Stimulated activated CD8-positive, alpha-beta memory T cell treated with anti-CD3 and anti-CD28 coated beads, Interleukin-15, amount 100 ng/mL, for 4 hours (primary cell): ENCODE measurements around the gene CAB39L.
"Not testable (repeated sequence)": the region's sequence is repeated elsewhere in the genome, so short reads cannot be mapped to it uniquely, and the experiment has no call there.

ENCODE experiments used
- DNase-seq, 2 donors: peaks; one replicate each; pipeline ENCODE4 v3.0.0-alpha.2; 2020; ENCODE audit warnings: low read depth in 2 of 2

The CAB39L gene

GRCh38 chr13:49346460-49346859, 97.4 kb downstream of the CAB39L start:
- no peak for DNase-seq

- DNase-seq = no peak
Observed at GRCh38 chr13:49343731-49344130, 100.1 kb downstream of the CAB39L start.

GRCh38 chr13:49343255-49343654, 100.6 kb downstream of the CAB39L start:
- DNase-seq = no peak

- DNase-seq = no peak
Observed at GRCh38 chr13:49342454-49342853, 101.4 kb downstream of the CAB39L start.

GRCh38 chr13:49341941-49342340, 101.9 kb downstream of the CAB39L start:
- no peak for DNase-seq

GRCh38 chr13:49341517-49341916, 102.3 kb downstream of the CAB39L start:
- no peak for DNase-seq

- no peak for DNase-seq
Observed at GRCh38 chr13:49340161-49340560, 103.7 kb downstream of the CAB39L start.

- no peak for DNase-seq
Observed at GRCh38 chr13:49336655-49337054, 107.2 kb downstream of the CAB39L start.

- DNase-seq = no peak
Observed at GRCh38 chr13:49330546-49330864, 113.4 kb downstream of the CAB39L start.

- DNase-seq = no peak
Observed at GRCh38 chr13:49329831-49330545, 113.9 kb downstream of the CAB39L start.

GRCh38 chr13:49327145-49327544, 116.7 kb downstream of the CAB39L start:
- not testable (repeated sequence) for DNase-seq

GRCh38 chr13:49326222-49326917, 117.5 kb downstream of the CAB39L start:
- DNase-seq = no peak

GRCh38 chr13:49323344-49323743, 120.5 kb downstream of the CAB39L start:
- no peak for DNase-seq

- DNase-seq = no peak
Observed at GRCh38 chr13:49322702-49323101, 121.2 kb downstream of the CAB39L start.

- DNase-seq = no peak
Observed at GRCh38 chr13:49320975-49321374, 122.9 kb downstream of the CAB39L start.

- DNase-seq = no peak
Observed at GRCh38 chr13:49319951-49320350, 123.9 kb downstream of the CAB39L start.

GRCh38 chr13:49319551-49319950, 124.3 kb downstream of the CAB39L start:
- DNase-seq = no peak

GRCh38 chr13:49315756-49316482, 127.9 kb downstream of the CAB39L start:
- no peak for DNase-seq

GRCh38 chr13:49315036-49315565, 128.8 kb downstream of the CAB39L start:
- DNase-seq = no peak

- no peak for DNase-seq
Observed at GRCh38 chr13:49314344-49314882, 129.5 kb downstream of the CAB39L start.

- no peak for DNase-seq
Observed at GRCh38 chr13:49311816-49312215, 132.0 kb downstream of the CAB39L start.

GRCh38 chr13:49310251-49310650, 133.6 kb downstream of the CAB39L start:
- DNase-seq = no peak
